Astrocyte (in vitro differentiated cells and primary cell): ENCODE results near the gene KCTD20. TPM values are rescaled to one million over a fixed set of nuclear protein-coding genes. Genes with fewer than 3 reads are reported as not detected.
A peak's percentile ranks its signal among the peaks of the same experiment; 100 is the strongest.

Experiments
- DNase-seq: peaks from one replicate; pipeline ENCODE4 v3.0.0-alpha.2; 2010; ENCODE audit warnings: low read depth
- FAIRE-seq: peaks from 2 replicates; lab custom pipeline; 2011; peaks lifted over from hg19 to GRCh38; lab: Jason Lieb, UNC
- H2AFZ ChIP-seq: 2 replicates; pipeline ENCODE4 v1.6.0; 2012; ENCODE audit warnings: low read depth, low read length, inconsistent platforms
- H3K27ac ChIP-seq: 2 replicates; pipeline ENCODE4 v1.5.1; 2011; ENCODE audit warnings: low read depth, low read length, inconsistent platforms
- H3K27me3 ChIP-seq: 2 replicates; pipeline ENCODE4 v1.6.0; 2011; ENCODE audit warnings: low read length, inconsistent platforms; ENCODE audit not compliant: insufficient read depth
- H3K36me3 ChIP-seq: 2 replicates; pipeline ENCODE4 v1.5.1; 2011; ENCODE audit warnings: low read length, inconsistent platforms; ENCODE audit not compliant: insufficient read depth
- H3K4me1 ChIP-seq: 2 replicates; pipeline ENCODE4 v1.5.1; 2011; ENCODE audit warnings: low read length, inconsistent platforms; ENCODE audit not compliant: insufficient read depth
- H3K4me2 ChIP-seq: 2 replicates; pipeline ENCODE4 v1.6.0; 2012; ENCODE audit warnings: low read length, inconsistent platforms
- H3K4me3 ChIP-seq: 2 replicates; pipeline ENCODE4 v1.5.1; 2011; ENCODE audit warnings: low read depth, mild to moderate bottlenecking, low read length, inconsistent platforms; ENCODE audit not compliant: insufficient read depth
- H3K79me2 ChIP-seq: 2 replicates; pipeline ENCODE4 v1.6.0; 2012; ENCODE audit warnings: mild to moderate bottlenecking, low read length, inconsistent platforms; ENCODE audit not compliant: insufficient read depth
- H3K9ac ChIP-seq: 2 replicates; pipeline ENCODE4 v1.6.0; 2012; ENCODE audit warnings: mild to moderate bottlenecking, low read length, inconsistent platforms
- H3K9me3 ChIP-seq: 2 replicates; pipeline ENCODE4 v1.5.1; 2012; ENCODE audit warnings: low read depth, mild to moderate bottlenecking, low read length, inconsistent platforms; ENCODE audit not compliant: insufficient read depth
- H4K20me1 ChIP-seq: 2 replicates; pipeline ENCODE4 v1.6.0; 2012; ENCODE audit warnings: low read length, inconsistent platforms; ENCODE audit not compliant: insufficient read depth
- H3K27ac Mint-ChIP-seq: one replicate; pipeline ENCODE4 v1.8.0; 2021; ENCODE audit warnings: mild to moderate bottlenecking, mixed read lengths; ENCODE audit not compliant: unreplicated experiment
- H3K27me3 Mint-ChIP-seq: one replicate; pipeline ENCODE4 v1.8.0; 2021; ENCODE audit warnings: low read depth, mixed read lengths; ENCODE audit not compliant: unreplicated experiment
- H3K36me3 Mint-ChIP-seq: one replicate; pipeline ENCODE4 v1.8.0; 2021; ENCODE audit warnings: low read depth, mixed read lengths; ENCODE audit not compliant: unreplicated experiment
- H3K4me1 Mint-ChIP-seq: one replicate; pipeline ENCODE4 v1.8.0; 2021; ENCODE audit warnings: low read depth, mixed read lengths; ENCODE audit not compliant: unreplicated experiment
- H3K4me3 Mint-ChIP-seq: one replicate; pipeline ENCODE4 v1.8.0; 2021; ENCODE audit warnings: mild to moderate bottlenecking, moderate library complexity, mixed read lengths; ENCODE audit not compliant: unreplicated experiment
- H3K9me3 Mint-ChIP-seq: one replicate; pipeline ENCODE4 v1.8.0; 2021; ENCODE audit warnings: mild to moderate bottlenecking, mixed read lengths; ENCODE audit not compliant: unreplicated experiment
- EZH2 ChIP-seq: IDR thresholded peaks from 2 replicates; pipeline ENCODE4 v1.6.1; 2012; ENCODE audit warnings: mild to moderate bottlenecking, low read length, inconsistent platforms; ENCODE audit not compliant: insufficient read depth
- total RNA-seq: library from RNA; stranded (reverse); gene quantifications from 2 replicates; pipeline ENCODE4 v1.2.1, GENCODE V29; 2021
- TF ChIP-seq, protein P1 (sequence below): IDR thresholded peaks from 2 replicates; pipeline ENCODE4 v1.5.1; 2011; ENCODE audit warnings: low read depth, mild to moderate bottlenecking, inconsistent platforms, low read length, moderate library complexity; ENCODE audit not compliant: insufficient read depth

Gene KCTD20
- total RNA-seq, 1 donor from 2014 or later: 56.7 TPM

DNA sequence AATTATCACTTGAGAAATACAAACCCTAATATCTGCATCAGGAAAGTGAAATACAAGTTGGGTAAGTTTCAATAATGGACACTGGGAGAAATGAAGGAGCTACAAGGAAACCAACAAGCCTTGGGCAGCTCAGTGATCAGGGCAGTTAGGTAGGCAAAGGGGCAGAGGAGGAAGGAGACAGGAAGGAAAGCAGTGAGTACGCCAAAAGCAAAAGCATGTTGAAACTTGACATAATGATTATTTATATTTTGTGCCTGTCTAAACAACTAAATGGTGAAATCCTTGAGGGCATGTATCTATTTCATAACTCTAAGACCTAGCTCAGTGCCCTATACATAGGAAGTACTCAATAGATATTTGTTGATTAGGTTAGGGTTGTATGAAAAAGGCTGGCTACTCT is 23.5 kb upstream of the KCTD20 start:
- Mint-ChIP-seq H3K27ac (no peak overlapping the region), H3K4me1 (peaks cover 8% of the 10 kb centered on the region), H3K36me3 (no peaks in the 10 kb centered on the region), H3K27me3 (no peaks in the 10 kb centered on the region), H3K4me3 (no peak overlapping the region), H3K9me3 (no peaks in the 10 kb centered on the region)
- Histone ChIP-seq H3K27ac (no peak overlapping the region), H3K9me3 (no peaks in the 10 kb centered on the region), H4K20me1 (no peaks in the 10 kb centered on the region), H3K79me2 (no peaks in the 10 kb centered on the region), H3K4me1 (peaks cover 11% of the 10 kb centered on the region), H3K4me2 (no peak overlapping the region), H2AFZ (no peak overlapping the region), H3K9ac (no peak overlapping the region), H3K27me3 (no peaks in the 10 kb centered on the region), H3K36me3 (no peaks in the 10 kb centered on the region), H3K4me3 (no peak overlapping the region)
- FAIRE-seq: no peak
- TF ChIP-seq, protein P1, sequence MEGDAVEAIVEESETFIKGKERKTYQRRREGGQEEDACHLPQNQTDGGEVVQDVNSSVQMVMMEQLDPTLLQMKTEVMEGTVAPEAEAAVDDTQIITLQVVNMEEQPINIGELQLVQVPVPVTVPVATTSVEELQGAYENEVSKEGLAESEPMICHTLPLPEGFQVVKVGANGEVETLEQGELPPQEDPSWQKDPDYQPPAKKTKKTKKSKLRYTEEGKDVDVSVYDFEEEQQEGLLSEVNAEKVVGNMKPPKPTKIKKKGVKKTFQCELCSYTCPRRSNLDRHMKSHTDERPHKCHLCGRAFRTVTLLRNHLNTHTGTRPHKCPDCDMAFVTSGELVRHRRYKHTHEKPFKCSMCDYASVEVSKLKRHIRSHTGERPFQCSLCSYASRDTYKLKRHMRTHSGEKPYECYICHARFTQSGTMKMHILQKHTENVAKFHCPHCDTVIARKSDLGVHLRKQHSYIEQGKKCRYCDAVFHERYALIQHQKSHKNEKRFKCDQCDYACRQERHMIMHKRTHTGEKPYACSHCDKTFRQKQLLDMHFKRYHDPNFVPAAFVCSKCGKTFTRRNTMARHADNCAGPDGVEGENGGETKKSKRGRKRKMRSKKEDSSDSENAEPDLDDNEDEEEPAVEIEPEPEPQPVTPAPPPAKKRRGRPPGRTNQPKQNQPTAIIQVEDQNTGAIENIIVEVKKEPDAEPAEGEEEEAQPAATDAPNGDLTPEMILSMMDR: no peak
- no peak for TF ChIP-seq EZH2
- no peak for DNase-seq

GRCh38 chr6:36422714-36423100 is 20.1 kb upstream of the KCTD20 start:
- Histone ChIP-seq H3K27me3 (no peaks in the 10 kb centered on the region), H3K4me2 (peak overlapping the region; percentile 97), H3K4me1 (peaks cover 11% of the 10 kb centered on the region), H3K9me3 (no peaks in the 10 kb centered on the region), H3K36me3 (no peaks in the 10 kb centered on the region), H3K27ac (peak overlapping the region; percentile 48), H4K20me1 (no peaks in the 10 kb centered on the region), H3K79me2 (no peaks in the 10 kb centered on the region), H3K9ac (peak overlapping the region; percentile 83), H2AFZ (peak overlapping the region; percentile 98), H3K4me3 (peak overlapping the region; percentile 73)
- DNase-seq (no peak), FAIRE-seq (no peak)
- peak overlapping the region; percentile 85 for H3K4me3 Mint-ChIP-seq
- peaks cover 2% of the 10 kb centered on the region for H3K4me1 Mint-ChIP-seq
- no peaks in the 10 kb centered on the region for H3K27me3 Mint-ChIP-seq
- peak overlapping the region; percentile 86 for H3K27ac Mint-ChIP-seq
- no peaks in the 10 kb centered on the region for H3K9me3 Mint-ChIP-seq
- H3K36me3 Mint-ChIP-seq: no peaks in the 10 kb centered on the region
- TF ChIP-seq, protein P1: no peak
- TF ChIP-seq EZH2: no peak

- peak overlapping the region; percentile 83 for H3K9ac ChIP-seq
- no peaks in the 10 kb centered on the region for H4K20me1 ChIP-seq
- H3K9me3 ChIP-seq: no peaks in the 10 kb centered on the region
- no peaks in the 10 kb centered on the region for H3K36me3 ChIP-seq
- no peaks in the 10 kb centered on the region for H3K27me3 ChIP-seq
- H3K4me1 Mint-ChIP-seq: peaks cover 2% of the 10 kb centered on the region
- H3K4me3 Mint-ChIP-seq: peak overlapping the region; percentile 85
- TF ChIP-seq EZH2: no peak
- TF ChIP-seq, protein P1: peak; percentile 45
- no peaks in the 10 kb centered on the region for H3K9me3 Mint-ChIP-seq
- H3K4me1 ChIP-seq: peaks cover 11% of the 10 kb centered on the region
- peak overlapping the region; percentile 73 for H3K4me3 ChIP-seq
- H3K27ac Mint-ChIP-seq: peak overlapping the region; percentile 86
- H3K79me2 ChIP-seq: no peaks in the 10 kb centered on the region
- peak overlapping the region; percentile 56 for H3K27ac ChIP-seq
- peak overlapping the region; percentile 97 for H3K4me2 ChIP-seq
- DNase-seq (peak; percentile 94), FAIRE-seq (no peak)
- H3K36me3 Mint-ChIP-seq: no peaks in the 10 kb centered on the region
- H2AFZ ChIP-seq: peak overlapping the region; percentile 98
- no peaks in the 10 kb centered on the region for H3K27me3 Mint-ChIP-seq
These were observed 19.5 kb upstream of the KCTD20 start for GRCh38 chr6:36423101-36423824.
